ENCODE results near the gene MRPL55.
A peak's percentile ranks its signal among the peaks of the same experiment; 100 is the strongest.

MRPL55 gene

DNA sequence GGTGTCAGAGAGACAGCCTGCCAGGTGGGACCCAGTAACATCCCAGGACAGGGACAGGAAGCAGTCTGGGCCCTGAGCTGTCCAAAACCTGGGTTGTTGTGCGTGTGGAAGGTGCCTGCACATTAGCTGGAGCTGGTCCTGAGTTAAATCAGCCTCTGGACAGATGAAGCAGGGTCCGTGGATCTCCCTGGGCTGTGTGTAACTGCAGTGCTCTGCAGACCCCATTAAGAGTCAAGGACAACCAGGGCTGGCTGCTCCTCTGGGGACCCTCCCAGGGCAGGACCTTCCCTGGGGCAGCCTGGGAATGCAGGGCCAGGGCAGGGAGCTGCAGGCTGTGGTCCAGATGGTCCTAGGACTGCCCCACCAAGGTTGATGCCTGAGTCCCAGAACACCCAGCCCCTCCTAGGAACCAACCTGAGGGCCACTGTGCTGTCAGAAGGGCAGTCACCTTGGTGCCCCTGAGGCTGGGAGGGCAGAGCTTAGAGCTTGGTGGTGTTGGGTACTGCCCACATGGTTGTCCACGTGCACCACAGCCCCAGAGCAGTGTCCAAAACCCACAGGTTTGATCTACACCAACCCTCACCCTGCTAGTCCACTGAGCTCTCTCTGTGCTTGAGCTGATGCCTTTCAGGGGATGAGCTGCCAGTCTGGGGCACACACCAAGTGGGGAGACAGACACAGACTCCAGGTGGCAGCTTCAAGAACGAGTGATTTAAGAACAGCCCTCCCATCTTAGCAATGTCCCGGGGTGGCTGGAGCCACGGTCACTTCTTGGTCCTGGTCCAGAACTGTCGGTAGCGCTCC is 2.9 kb downstream of the MRPL55 start:
- TF ChIP-seq, protein P1, sequence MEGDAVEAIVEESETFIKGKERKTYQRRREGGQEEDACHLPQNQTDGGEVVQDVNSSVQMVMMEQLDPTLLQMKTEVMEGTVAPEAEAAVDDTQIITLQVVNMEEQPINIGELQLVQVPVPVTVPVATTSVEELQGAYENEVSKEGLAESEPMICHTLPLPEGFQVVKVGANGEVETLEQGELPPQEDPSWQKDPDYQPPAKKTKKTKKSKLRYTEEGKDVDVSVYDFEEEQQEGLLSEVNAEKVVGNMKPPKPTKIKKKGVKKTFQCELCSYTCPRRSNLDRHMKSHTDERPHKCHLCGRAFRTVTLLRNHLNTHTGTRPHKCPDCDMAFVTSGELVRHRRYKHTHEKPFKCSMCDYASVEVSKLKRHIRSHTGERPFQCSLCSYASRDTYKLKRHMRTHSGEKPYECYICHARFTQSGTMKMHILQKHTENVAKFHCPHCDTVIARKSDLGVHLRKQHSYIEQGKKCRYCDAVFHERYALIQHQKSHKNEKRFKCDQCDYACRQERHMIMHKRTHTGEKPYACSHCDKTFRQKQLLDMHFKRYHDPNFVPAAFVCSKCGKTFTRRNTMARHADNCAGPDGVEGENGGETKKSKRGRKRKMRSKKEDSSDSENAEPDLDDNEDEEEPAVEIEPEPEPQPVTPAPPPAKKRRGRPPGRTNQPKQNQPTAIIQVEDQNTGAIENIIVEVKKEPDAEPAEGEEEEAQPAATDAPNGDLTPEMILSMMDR (IDR thresholded peaks at IDR 0.05; ENCODE audit: insufficient read depth, low read depth, low read length, missing control alignments): no peak
- no peak for DNase-seq (ENCODE audit: low read depth)
- no peak overlapping the region for H3K4me3 ChIP-seq (ENCODE audit: low read length)

DNA sequence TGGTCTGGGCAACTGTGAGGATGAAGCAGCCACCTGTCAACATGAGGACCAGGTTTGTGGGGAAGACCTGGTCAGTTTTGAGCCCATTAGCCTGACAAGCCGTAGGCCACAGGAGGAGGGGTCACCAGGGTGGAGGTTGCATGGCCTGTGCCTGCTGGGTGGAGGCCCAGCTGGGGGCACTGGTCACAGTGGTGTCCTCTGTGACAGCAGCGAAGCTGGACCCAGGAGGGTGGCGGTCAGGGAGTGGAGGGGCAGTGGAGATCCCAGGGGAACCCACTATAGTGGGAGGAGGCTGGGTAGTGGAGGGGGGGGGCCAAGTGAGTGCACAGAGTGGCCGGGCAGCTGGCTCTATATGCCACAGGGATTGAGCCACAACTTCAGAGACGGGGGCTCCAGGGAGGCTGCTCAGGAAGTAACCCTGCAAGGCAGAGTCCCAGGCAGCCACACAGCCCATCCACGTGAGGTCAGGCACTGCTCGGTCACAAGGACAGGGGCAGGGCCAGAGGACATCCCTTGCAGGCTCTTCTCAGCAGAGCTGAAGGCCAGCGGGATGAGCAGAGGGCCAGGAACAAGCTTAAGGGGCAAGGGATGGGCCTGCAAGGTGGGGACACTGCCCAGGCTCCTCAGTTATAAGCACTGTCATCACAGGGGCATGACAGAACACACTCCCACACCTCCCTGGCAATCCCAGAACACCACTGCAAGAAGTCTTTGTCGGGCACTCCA is 3.7 kb downstream of the MRPL55 start:
- TF ChIP-seq, protein P1 (IDR thresholded peaks at IDR 0.05; ENCODE audit: insufficient read depth, low read depth, low read length, missing control alignments): no peak
- H3K4me3 ChIP-seq (ENCODE audit: low read length): no peak overlapping the region
- DNase-seq (ENCODE audit: low read depth): no peak

DNA sequence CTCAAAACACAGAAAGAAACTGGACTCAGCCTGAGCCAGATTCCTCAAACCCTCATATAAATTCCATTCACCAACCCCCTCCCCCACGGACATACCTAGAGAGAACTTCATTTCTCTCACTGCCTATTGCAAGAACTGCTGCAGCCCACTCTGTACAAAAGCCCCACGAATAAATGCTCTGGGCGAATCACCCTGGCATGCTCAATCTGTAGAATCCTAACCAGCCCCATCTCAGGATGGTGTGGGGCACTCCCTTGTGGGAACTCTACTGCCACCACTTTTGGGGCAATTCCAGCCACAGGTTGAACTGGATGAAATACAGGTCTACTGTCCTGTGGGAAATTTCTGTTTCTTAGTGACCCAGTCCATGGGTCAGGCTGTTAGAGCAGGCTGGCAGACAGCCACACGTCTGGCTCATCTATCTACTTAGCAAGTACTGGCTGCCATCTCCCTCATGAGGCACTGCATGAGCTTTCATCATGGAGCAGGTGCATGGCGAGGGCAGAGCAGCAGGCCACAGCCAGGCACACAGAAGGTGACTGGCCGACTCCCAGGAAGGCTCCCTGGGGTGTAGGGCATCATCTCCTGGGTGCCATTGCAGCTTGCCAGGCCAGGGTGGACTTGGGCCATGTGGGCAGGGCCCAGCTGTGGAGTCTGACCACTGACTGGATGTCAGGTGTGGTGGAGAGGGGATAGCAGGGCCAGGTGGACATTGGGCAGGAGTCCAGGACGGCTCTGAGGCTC is 4.4 kb downstream of the MRPL55 start:
- TF ChIP-seq, protein P1 (IDR thresholded peaks at IDR 0.05; ENCODE audit: insufficient read depth, low read depth, low read length, missing control alignments): no peak
- H3K4me3 ChIP-seq (ENCODE audit: low read length): no peak overlapping the region
- DNase-seq (ENCODE audit: low read depth): no peak

DNA sequence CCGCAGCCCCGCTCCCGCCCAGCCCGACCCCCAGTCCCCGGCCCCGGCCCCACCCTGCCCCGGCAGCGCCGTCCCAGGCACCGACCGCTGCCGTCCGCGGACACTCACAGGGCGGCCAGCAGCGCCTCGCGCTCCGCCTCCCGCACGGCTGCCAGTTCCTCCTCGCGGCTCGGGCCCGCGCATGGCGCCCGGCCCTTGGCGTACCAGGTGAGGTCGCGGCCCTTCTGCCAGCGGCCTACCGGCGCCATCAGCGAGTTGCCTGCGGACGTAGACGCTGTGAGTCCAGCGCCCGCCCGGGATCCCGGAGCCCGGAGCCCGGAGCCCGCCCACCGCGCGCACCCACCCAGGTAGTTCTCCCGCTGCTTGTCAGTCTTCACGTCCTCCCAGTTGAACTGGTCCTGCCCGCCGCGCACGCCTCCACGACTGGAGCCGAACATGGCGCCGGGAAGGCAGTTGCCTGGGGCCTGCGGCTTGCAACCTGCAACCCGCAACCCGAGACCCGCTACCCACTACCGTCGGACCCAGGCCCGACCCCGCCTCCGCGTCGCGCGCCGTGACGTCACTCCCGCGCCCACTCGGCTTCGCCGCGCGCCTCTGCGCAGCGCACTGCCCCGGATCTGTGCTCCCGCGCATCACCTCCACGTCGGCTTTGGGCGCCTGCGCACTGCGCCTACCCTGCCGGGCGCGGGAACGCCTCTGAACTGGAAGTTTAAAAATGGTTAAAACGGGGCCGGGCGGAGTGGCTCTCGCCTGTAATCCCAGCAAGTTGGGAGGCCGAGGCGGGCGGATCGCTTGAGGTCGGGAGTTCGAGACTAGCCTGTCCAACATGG is 6.1 kb downstream of the MRPL55 start, which contains the start of gene C1orf35:
Gene C1orf35 (minus strand): TSS at position 535 of the 830 bp plus-strand sequence. CDS start 98 bp downstream, at position 437.
- H3K4me3 ChIP-seq (ENCODE audit: low read length): peak within 1 kb of the TSS; percentile 76
- DNase-seq (ENCODE audit: low read depth): peak; percentile 93
- TF ChIP-seq, protein P1 (IDR thresholded peaks at IDR 0.05; ENCODE audit: insufficient read depth, low read depth, low read length, missing control alignments): no peak

DNA sequence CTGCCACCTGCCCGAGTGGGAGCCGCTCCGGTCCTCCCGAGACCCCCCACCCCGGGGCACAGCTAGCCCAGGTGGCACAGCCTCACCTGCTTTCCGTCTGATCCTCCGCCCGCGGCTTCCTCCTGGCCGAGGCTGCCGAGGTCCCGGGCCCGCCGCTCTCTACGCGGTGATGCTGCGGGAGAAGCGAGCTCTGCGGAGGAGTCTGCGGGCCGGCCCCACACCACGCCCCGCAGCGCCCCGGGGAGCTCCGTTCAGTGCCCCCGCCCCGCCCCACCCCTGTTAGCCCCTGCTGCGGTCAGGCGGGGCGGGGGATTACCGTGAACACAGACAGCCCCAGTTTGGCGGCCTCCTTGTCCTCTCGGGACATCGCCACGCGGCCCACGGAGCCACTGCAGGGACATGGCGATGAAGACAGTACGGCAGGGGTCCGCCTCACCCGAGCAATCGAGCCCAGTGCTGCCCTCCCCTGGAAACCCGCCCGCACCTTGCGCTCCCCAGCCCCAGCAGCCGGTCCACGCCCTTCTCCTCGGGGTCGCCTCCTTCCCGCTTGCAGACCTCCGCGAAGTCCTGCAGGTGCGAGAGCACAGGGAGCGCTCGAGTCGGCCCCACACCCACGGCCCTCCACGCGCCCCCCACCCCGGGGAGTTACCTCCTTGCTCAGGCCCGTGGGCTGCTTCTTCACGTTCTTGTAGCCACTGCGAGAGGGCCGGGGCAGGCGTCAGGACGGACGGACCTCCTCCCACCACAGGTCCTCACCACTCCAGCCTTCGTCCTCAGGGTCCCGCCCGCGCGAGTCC is 6.9 kb downstream of the MRPL55 start:
- DNase-seq (ENCODE audit: low read depth): peak; percentile 57
- TF ChIP-seq, protein P1 (IDR thresholded peaks at IDR 0.05; ENCODE audit: insufficient read depth, low read depth, low read length, missing control alignments): peak; percentile 26
- peak overlapping the region; percentile 76 for H3K4me3 ChIP-seq (ENCODE audit: low read length)

All from epithelial cell of esophagus (primary cell).